Ishikawa (cell line): Measurements from ENCODE around the gene ABCC11.

Experiments used
- CEBPB ChIP-seq: IDR thresholded peaks from 2 replicates; pipeline ENCODE4 v1.6.1; 2012
- CREB1 ChIP-seq: IDR thresholded peaks from 2 replicates; pipeline ENCODE4 v1.6.1; 2012; ENCODE audit warnings: low read depth
- EGR1 ChIP-seq: IDR thresholded peaks from 2 replicates; pipeline ENCODE4 v1.6.1; 2012
- EP300 ChIP-seq: IDR thresholded peaks from 2 replicates; pipeline ENCODE4 v1.6.1; 2012; ENCODE audit warnings: borderline replicate concordance
- FOXM1 ChIP-seq: IDR thresholded peaks from 2 replicates; pipeline ENCODE4 v1.6.1; 2012; ENCODE audit warnings: low read depth, borderline replicate concordance
- NFIC ChIP-seq: IDR thresholded peaks from 2 replicates; pipeline ENCODE4 v1.6.1; 2012
- RAD21 ChIP-seq: IDR thresholded peaks from 2 replicates; pipeline ENCODE4 v1.6.1; 2012; ENCODE audit warnings: low read depth
- TAF1 ChIP-seq: IDR thresholded peaks from 2 replicates; pipeline ENCODE4 v1.6.1; 2012; ENCODE audit warnings: low read depth, mild to moderate bottlenecking
- TCF12 ChIP-seq: IDR thresholded peaks from 2 replicates; pipeline ENCODE4 v1.6.1; 2012; ENCODE audit warnings: low read depth
- TEAD4 ChIP-seq: IDR thresholded peaks from 2 replicates; pipeline ENCODE4 v1.6.1; 2012
- YY1 ChIP-seq: IDR thresholded peaks from 2 replicates; pipeline ENCODE4 v1.6.1; 2012; ENCODE audit warnings: low read depth
- ZBTB7A ChIP-seq: IDR thresholded peaks from 2 replicates; pipeline ENCODE4 v1.6.1; 2012; ENCODE audit warnings: low read depth
- TF ChIP-seq, protein P1 (sequence below): IDR thresholded peaks from 2 replicates; pipeline ENCODE4 v1.6.1; 2012
- TF ChIP-seq, protein P2 (sequence below): IDR thresholded peaks from 2 replicates; pipeline ENCODE4 v1.6.1; 2012
- TF ChIP-seq, protein P3 (sequence below): IDR thresholded peaks from 2 replicates; pipeline ENCODE4 v1.6.1; 2012; ENCODE audit warnings: low read depth, mild to moderate bottlenecking

The ABCC11 gene

DNA sequence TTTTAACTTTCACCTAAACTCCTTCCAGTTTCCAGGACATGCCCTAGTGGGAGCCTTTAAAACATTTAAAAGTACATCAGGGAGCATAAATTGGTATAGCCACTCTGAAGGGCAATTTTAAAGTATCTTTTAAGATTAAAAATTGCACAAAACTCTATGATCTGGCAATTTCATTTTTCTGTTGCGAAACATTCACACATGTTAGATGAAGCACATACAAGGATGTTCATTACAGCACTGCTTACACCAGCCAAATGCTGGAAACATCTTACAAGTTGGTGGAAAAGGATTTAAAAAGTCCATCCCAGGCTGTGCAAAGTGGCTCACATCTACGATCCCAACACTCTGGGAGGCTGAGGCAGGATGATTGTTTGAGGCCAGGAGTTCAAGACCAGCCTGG lies 29.6 kb downstream of the ABCC11 start:
- TF ChIP-seq ZBTB7A = no peak
- TF ChIP-seq, protein P1, sequence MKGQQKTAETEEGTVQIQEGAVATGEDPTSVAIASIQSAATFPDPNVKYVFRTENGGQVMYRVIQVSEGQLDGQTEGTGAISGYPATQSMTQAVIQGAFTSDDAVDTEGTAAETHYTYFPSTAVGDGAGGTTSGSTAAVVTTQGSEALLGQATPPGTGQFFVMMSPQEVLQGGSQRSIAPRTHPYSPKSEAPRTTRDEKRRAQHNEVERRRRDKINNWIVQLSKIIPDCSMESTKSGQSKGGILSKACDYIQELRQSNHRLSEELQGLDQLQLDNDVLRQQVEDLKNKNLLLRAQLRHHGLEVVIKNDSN = no peak
- TF ChIP-seq, protein P2, sequence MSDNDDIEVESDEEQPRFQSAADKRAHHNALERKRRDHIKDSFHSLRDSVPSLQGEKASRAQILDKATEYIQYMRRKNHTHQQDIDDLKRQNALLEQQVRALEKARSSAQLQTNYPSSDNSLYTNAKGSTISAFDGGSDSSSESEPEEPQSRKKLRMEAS = no peak
- TF ChIP-seq, protein P3, sequence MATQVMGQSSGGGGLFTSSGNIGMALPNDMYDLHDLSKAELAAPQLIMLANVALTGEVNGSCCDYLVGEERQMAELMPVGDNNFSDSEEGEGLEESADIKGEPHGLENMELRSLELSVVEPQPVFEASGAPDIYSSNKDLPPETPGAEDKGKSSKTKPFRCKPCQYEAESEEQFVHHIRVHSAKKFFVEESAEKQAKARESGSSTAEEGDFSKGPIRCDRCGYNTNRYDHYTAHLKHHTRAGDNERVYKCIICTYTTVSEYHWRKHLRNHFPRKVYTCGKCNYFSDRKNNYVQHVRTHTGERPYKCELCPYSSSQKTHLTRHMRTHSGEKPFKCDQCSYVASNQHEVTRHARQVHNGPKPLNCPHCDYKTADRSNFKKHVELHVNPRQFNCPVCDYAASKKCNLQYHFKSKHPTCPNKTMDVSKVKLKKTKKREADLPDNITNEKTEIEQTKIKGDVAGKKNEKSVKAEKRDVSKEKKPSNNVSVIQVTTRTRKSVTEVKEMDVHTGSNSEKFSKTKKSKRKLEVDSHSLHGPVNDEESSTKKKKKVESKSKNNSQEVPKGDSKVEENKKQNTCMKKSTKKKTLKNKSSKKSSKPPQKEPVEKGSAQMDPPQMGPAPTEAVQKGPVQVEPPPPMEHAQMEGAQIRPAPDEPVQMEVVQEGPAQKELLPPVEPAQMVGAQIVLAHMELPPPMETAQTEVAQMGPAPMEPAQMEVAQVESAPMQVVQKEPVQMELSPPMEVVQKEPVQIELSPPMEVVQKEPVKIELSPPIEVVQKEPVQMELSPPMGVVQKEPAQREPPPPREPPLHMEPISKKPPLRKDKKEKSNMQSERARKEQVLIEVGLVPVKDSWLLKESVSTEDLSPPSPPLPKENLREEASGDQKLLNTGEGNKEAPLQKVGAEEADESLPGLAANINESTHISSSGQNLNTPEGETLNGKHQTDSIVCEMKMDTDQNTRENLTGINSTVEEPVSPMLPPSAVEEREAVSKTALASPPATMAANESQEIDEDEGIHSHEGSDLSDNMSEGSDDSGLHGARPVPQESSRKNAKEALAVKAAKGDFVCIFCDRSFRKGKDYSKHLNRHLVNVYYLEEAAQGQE = no peak
- no peak for TF ChIP-seq EP300
- TF ChIP-seq TEAD4 = no peak

GRCh38 chr16:48215738-48216137 lies 31.6 kb downstream of the ABCC11 start:
- TF ChIP-seq TEAD4 = no peak
- TF ChIP-seq, protein P3 = no peak
- TF ChIP-seq, protein P1 = no peak
- no peak for TF ChIP-seq CEBPB
- TF ChIP-seq NFIC = no peak
- no peak for TF ChIP-seq TCF12
- TF ChIP-seq, protein P2 = no peak
- no peak for TF ChIP-seq RAD21
- no peak for TF ChIP-seq EP300

DNA sequence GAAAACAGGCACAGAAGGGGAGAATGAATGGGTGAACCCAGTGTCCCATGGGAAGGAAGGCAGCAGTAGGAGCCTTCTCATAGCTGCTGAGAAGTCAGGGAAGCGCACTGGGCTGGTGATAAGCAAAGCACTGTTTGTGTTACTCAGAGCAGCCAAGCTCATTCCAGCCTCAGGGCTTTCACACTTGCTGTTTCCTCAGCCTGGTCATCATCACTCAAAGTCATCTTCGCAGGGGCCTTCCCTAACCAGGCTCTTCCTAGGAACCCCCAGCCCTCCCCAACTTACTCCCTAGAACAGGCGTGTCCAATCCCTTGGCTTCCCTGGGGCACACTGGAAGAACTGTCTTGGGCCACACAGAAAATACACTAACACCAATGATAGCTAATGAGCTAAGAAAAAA lies 35.3 kb downstream of the ABCC11 start:
- TF ChIP-seq TAF1 (no peak), FOXM1 (no peak), EP300 (no peak), NFIC (no peak), EGR1 (no peak), CEBPB (no peak), CREB1 (no peak), TCF12 (no peak), RAD21 (no peak), TEAD4 (no peak), YY1 (no peak), ZBTB7A (no peak)
- TF ChIP-seq, protein P2 = no peak
- TF ChIP-seq, protein P3 = no peak
- TF ChIP-seq, protein P1 = no peak

DNA sequence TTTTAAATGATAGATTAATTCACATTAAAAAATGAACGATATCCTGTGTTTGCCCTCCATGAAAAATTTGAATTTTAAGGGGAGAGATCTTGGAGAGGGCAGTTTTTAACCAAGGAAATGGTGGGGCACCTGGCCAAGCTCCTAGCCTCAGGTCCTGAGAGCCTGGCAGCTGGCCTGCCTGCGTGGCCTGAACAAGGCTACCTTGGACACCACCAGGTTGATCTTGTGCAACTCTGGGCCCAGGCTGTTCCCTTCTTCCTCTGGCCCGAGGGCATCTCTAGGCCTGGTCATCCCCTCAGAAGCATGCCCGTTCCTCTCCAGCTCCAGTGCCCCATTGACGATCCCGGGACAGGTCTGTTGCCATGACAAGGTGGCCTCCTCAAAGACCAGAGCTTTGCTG lies 36.6 kb downstream of the ABCC11 start:
- TF ChIP-seq NFIC = no peak
- TF ChIP-seq, protein P2 = no peak
- no peak for TF ChIP-seq YY1
- no peak for TF ChIP-seq TAF1
- TF ChIP-seq FOXM1 = no peak
- TF ChIP-seq RAD21 = no peak
- TF ChIP-seq, protein P1 = no peak
- TF ChIP-seq, protein P3 = no peak
- no peak for TF ChIP-seq ZBTB7A
- TF ChIP-seq TCF12 = no peak
- TF ChIP-seq CREB1 = no peak
- no peak for TF ChIP-seq TEAD4
- TF ChIP-seq CEBPB = no peak
- TF ChIP-seq EP300 = no peak
- no peak for TF ChIP-seq EGR1
